GM23248 (cell line): ENCODE data around the gene ZNF227. TPM values are rescaled to one million over a fixed set of nuclear protein-coding genes. Genes with fewer than 3 reads are reported as not detected.

Experiments
- DNase-seq: peaks from one replicate; pipeline ENCODE4 v3.0.0-alpha.2; 2015
- H2AFZ ChIP-seq: fragments of 200-600 bp; sonication (generic); 2 replicates; pipeline ENCODE4 v1.6.1; 2016; ENCODE audit warnings: antibody characterized with exemption
- H3F3A ChIP-seq: fragments of 200-600 bp; sonication (generic); 2 replicates; pipeline ENCODE4 v1.6.1; 2016; ENCODE audit warnings: mild to moderate bottlenecking, antibody characterized with exemption, mixed run types; ENCODE audit not compliant: insufficient read depth
- H3K27ac ChIP-seq: fragments of 200-600 bp; sonication (generic); 2 replicates; pipeline ENCODE4 v1.5.1; 2016; ENCODE audit warnings: mild to moderate bottlenecking
- H3K27me3 ChIP-seq: fragments of 200-600 bp; sonication (generic); replicated peaks from 2 replicates; pipeline ENCODE4 v1.6.1; 2016; ENCODE audit warnings: mild to moderate bottlenecking; ENCODE audit not compliant: insufficient read depth
- H3K36me3 ChIP-seq: fragments of 200-600 bp; sonication (generic); 2 replicates; pipeline ENCODE4 v1.6.1; 2016; ENCODE audit warnings: low read depth, mild to moderate bottlenecking
- H3K4me1 ChIP-seq: fragments of 200-600 bp; sonication (generic); 2 replicates; pipeline ENCODE4 v1.6.1; 2016; ENCODE audit warnings: mild to moderate bottlenecking; ENCODE audit not compliant: insufficient read depth
- H3K4me2 ChIP-seq: fragments of 200-600 bp; sonication (generic); one replicate; pipeline ENCODE4 v1.6.1; 2016; ENCODE audit warnings: mild to moderate bottlenecking; ENCODE audit not compliant: unreplicated experiment
- H3K4me3 ChIP-seq: fragments of 200-600 bp; sonication (generic); 2 replicates; pipeline ENCODE4 v1.5.1; 2016; ENCODE audit warnings: mild to moderate bottlenecking
- H3K79me2 ChIP-seq: fragments of 200-600 bp; sonication (generic); 2 replicates; pipeline ENCODE4 v1.6.1; 2016; ENCODE audit warnings: mild to moderate bottlenecking; ENCODE audit not compliant: insufficient read depth
- H3K9ac ChIP-seq: fragments of 200-600 bp; sonication (generic); 2 replicates; pipeline ENCODE4 v1.6.1; 2016; ENCODE audit warnings: mild to moderate bottlenecking
- H3K9me2 ChIP-seq: fragments of 200-600 bp; sonication (generic); 2 replicates; pipeline ENCODE4 v1.6.1; 2016; ENCODE audit warnings: mixed run types, mild to moderate bottlenecking, moderate library complexity; ENCODE audit not compliant: insufficient read depth
- H3K9me3 ChIP-seq: fragments of 200-600 bp; sonication (generic); one replicate; pipeline ENCODE4 v1.6.1; 2017; ENCODE audit warnings: low read depth
- H4K20me1 ChIP-seq: fragments of 200-600 bp; sonication (generic); 2 replicates; pipeline ENCODE4 v1.6.0; 2016; ENCODE audit not compliant: insufficient read depth
- EZH2 ChIP-seq: fragments of 200-600 bp; sonication (generic); IDR thresholded peaks from 2 replicates; pipeline ENCODE4 v1.6.1; 2018; ENCODE audit warnings: antibody characterized with exemption, mild to moderate bottlenecking; ENCODE audit not compliant: insufficient read depth, poor library complexity, severe bottlenecking
- EZH2phosphoT487 ChIP-seq: fragments of 200-600 bp; sonication (generic); IDR thresholded peaks from 2 replicates; pipeline ENCODE4 v1.6.1; 2018; ENCODE audit warnings: antibody characterized with exemption, moderate library complexity, mild to moderate bottlenecking, low read depth; ENCODE audit not compliant: insufficient read depth
- WGBS, 2 experiments: methylation state at CpG; one replicate each; pipeline ENCODE4 v1.1.6; 2015 to 2017; ENCODE audit warnings: low lambda C conversion rate in 2 of 2, low coverage in 1 of 2; ENCODE audit errors: missing lambda C conversion rate in 2 of 2; 5-methylcytosine and 5-hydroxymethylcytosine counted together
- in situ Hi-C: fragments of 300-500 bp; cut with MboI; formaldehyde crosslinking; loops from 2 replicates; pipeline ENCODE4 v1.15.0; 2020
- polyA plus RNA-seq: library from polyadenylated mRNA; unstranded; fragments of >200 nt; fragmentation: Nextera tagmentation; extraction: Ambion mirVana; gene quantifications from 2 replicates; pipeline ENCODE4 v1.2.1, GENCODE V29; 2016
- total RNA-seq: library from RNA; depleted of rRNA; stranded (reverse); fragments of >200 nt; shearing (Covaris generic); gene quantifications from 2 replicates; pipeline ENCODE4 v1.2.3, GENCODE V29; 2014

ZNF227 gene
- total and polyA plus RNA-seq, 2 experiments from 2014 or later = 7.5 to 16.1 TPM

DNA sequence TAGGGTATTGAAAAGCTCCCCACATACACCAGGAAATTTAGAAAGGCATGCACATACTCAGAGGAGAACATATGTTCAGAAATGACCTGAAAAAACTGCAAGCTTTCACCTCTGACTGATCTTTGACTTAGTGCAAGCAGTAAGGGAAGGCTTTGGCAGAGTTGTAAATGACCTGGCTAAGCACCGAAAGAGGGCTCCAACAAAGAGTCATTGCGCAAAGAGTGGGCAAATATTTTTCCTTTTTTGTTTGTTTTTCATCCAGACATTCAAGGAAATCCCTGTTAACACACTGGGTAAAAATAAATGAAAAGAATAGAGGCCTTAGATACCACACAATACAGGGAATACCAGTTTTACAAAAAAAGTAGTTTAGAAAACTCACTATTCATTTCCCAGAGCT, 42.2 kb downstream of the ZNF227 start:
- H3K79me2 ChIP-seq = no peaks in the 10 kb centered on the region
- no peak overlapping the region for H3K4me2 ChIP-seq
- H3K9me2 ChIP-seq = no peaks in the 10 kb centered on the region
- H3K4me3 ChIP-seq = no peak overlapping the region
- H3K9ac ChIP-seq = no peak overlapping the region
- TF ChIP-seq EZH2 = no peak
- TF ChIP-seq EZH2phosphoT487 = no peak
- DNase-seq = no peak
- H3K9me3 ChIP-seq = peaks cover 18% of the 10 kb centered on the region
- H4K20me1 ChIP-seq = no peaks in the 10 kb centered on the region
- 93 to 96% methylated on average over 2 of the region's 2 CpGs for WGBS, 2 experiments
- in situ Hi-C loops = no loop called here
- H3F3A ChIP-seq = 0 out of 2 replicates have a peak, but pooled peaks cover 4% of the 10 kb centered on the region
- H3K27ac ChIP-seq = no peak overlapping the region
- H3K4me1 ChIP-seq = peaks cover 6% of the 10 kb centered on the region; the same call in 1 of the 2 replicates
- 0 out of 2 replicates have a peak, but pooled peaks cover 11% of the 10 kb centered on the region for H3K36me3 ChIP-seq
- H3K27me3 ChIP-seq = no peaks in the 10 kb centered on the region
- no peak overlapping the region for H2AFZ ChIP-seq

DNA sequence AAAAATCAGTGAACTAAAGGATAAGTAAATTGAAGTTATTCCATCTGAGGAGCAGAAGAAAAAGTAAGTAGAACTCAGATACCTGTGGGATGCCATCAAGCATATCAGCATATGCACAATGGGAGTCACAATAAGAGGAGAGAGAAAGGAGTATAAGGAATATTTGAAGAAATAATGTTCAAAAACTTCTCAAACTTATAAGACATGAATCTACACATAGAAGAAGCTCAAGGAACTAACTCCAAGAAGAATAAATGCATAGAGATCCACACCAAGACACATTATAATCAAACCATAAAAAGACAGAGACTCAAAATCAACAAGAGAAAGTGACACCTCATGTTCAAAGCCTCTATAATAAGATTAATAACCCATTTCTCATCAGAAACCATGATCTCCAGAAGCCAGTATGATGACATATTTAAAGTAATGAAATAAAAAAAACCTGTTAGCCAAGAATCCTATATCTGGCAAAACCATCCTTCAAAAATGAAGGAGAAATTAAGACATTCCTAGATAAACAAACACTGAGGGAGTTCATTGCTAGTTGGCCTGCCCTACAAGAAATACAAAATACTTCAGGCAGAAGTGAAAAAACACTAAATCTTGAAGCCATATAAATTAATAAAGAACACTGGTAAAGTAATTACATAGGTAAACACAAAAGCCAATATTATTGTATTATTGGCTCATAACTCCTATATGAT, 43.5 kb downstream of the ZNF227 start:
- Histone ChIP-seq H3K27me3 (no peaks in the 10 kb centered on the region), H3K36me3 (0 out of 2 replicates have a peak, but pooled peaks cover 5% of the 10 kb centered on the region), H3K9ac (no peak overlapping the region), H3F3A (peaks cover 8% of the 10 kb centered on the region; the same call in 1 of the 2 replicates), H3K9me2 (no peaks in the 10 kb centered on the region), H3K4me1 (peaks cover 6% of the 10 kb centered on the region; the same call in 1 of the 2 replicates), H3K4me2 (no peak overlapping the region), H3K27ac (no peak overlapping the region), H3K4me3 (no peak overlapping the region), H4K20me1 (no peaks in the 10 kb centered on the region), H2AFZ (no peak overlapping the region), H3K79me2 (no peaks in the 10 kb centered on the region), H3K9me3 (peaks cover 15% of the 10 kb centered on the region)
- no peak for TF ChIP-seq EZH2
- TF ChIP-seq EZH2phosphoT487 = no peak
- in situ Hi-C loops = no loop called here
- no peak for DNase-seq

DNA sequence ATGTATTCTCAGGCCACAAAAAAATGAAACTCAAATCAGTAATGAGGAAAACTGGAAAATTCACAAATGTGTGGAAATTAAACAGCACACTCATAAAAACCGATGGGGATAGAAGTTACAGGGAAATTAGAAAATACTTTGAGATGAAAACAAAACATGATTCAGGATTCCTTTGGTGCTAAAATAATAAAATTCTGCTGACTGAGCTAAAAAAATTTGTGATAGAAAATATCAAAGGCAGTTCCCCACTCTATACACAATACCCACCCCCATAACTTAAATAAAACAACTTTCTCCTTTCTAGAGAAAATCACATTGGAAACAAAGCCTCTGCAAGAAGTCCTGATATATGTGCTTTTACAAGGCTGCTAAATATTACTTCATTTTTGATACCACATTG, 45.8 kb downstream of the ZNF227 start:
- H2AFZ ChIP-seq = no peak overlapping the region
- no peaks in the 10 kb centered on the region for H3K79me2 ChIP-seq
- H3K27ac ChIP-seq = no peak overlapping the region
- H3K9ac ChIP-seq = no peak overlapping the region
- H3K36me3 ChIP-seq = no peaks in the 10 kb centered on the region
- DNase-seq = no peak
- no peaks in the 10 kb centered on the region for H3K27me3 ChIP-seq
- WGBS, 2 experiments = 81 to 91% methylated on average over 1 of the region's 1 CpG
- in situ Hi-C loops = no loop called here
- H3K4me3 ChIP-seq = no peak overlapping the region
- no peak overlapping the region for H3K4me2 ChIP-seq
- TF ChIP-seq EZH2phosphoT487 = no peak
- TF ChIP-seq EZH2 = no peak
- peaks cover 15% of the 10 kb centered on the region for H3K9me3 ChIP-seq
- no peaks in the 10 kb centered on the region for H4K20me1 ChIP-seq
- H3K9me2 ChIP-seq = no peaks in the 10 kb centered on the region
- H3K4me1 ChIP-seq = peaks cover 6% of the 10 kb centered on the region; the same call in 1 of the 2 replicates
- peaks cover 6% of the 10 kb centered on the region; the same call in 1 of the 2 replicates for H3F3A ChIP-seq

DNA sequence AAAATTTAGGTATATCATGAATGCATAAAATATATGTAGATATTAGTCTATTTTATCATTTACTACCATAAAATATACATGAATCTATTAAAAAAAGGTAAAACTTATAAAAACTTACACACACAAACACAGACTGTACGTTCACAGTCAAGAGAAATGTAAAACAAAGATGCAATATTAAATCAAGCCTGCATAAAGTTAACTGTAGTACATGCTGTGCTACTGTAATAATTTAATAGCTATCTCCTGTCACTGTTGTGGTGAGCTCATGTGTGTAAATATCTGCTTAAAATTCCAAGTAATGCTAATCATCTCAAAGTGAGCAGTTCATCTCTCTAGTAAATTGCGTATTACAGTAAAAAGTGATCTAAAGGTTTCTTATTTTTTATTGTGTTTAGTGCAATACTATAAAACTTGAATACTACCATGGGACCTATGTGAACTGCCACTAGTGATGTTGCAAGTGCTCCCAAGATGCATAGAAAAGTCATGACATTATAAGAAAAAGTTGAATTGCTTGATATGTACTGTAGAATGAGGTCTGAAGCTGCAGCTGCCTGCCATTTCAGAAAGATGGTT, 46.6 kb downstream of the ZNF227 start:
- H3K9me3 ChIP-seq = peaks cover 15% of the 10 kb centered on the region
- H3K9ac ChIP-seq = no peak overlapping the region
- no peak overlapping the region for H3K27ac ChIP-seq
- H3K9me2 ChIP-seq = no peaks in the 10 kb centered on the region
- H2AFZ ChIP-seq = peak overlapping the region; percentile 90
- 39 to 60% methylated on average over 2 of the region's 2 CpGs for WGBS, 2 experiments
- H3K79me2 ChIP-seq = no peaks in the 10 kb centered on the region
- in situ Hi-C loops = no loop called here
- TF ChIP-seq EZH2phosphoT487 (no peak), EZH2 (no peak)
- H3F3A ChIP-seq = peaks cover 6% of the 10 kb centered on the region; the same call in 1 of the 2 replicates
- H3K36me3 ChIP-seq = no peaks in the 10 kb centered on the region
- peak overlapping the region; percentile 87 for H3K4me2 ChIP-seq
- no peaks in the 10 kb centered on the region for H3K27me3 ChIP-seq
- no peak for DNase-seq
- peak overlapping the region; percentile 70; the same call in 1 of the 2 replicates for H3K4me3 ChIP-seq
- no peaks in the 10 kb centered on the region for H4K20me1 ChIP-seq
- H3K4me1 ChIP-seq = peaks cover 6% of the 10 kb centered on the region; the same call in 1 of the 2 replicates
